Measurements from ENCODE around the gene FSTL4.

DNA sequence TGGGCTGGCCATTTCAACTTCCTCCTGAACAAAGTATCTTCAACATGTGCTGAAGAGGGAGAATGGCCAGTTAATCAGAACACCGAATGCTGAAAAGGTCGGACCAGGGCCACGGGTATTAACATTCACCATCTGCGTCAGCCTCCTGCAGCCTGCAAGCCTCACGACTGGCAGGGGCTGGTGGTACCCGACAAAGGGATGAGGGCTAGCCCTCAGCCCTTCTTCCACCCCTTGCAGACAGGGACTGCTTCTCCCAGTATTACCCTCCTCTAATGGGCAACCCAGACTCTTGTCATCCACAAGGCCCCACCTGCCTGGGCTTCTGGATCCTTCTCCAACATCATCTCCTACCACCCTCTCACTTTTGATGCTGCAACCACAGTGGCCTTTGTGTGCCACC, 246.6 kb downstream of the FSTL4 start:
- TF ChIP-seq, protein P1, sequence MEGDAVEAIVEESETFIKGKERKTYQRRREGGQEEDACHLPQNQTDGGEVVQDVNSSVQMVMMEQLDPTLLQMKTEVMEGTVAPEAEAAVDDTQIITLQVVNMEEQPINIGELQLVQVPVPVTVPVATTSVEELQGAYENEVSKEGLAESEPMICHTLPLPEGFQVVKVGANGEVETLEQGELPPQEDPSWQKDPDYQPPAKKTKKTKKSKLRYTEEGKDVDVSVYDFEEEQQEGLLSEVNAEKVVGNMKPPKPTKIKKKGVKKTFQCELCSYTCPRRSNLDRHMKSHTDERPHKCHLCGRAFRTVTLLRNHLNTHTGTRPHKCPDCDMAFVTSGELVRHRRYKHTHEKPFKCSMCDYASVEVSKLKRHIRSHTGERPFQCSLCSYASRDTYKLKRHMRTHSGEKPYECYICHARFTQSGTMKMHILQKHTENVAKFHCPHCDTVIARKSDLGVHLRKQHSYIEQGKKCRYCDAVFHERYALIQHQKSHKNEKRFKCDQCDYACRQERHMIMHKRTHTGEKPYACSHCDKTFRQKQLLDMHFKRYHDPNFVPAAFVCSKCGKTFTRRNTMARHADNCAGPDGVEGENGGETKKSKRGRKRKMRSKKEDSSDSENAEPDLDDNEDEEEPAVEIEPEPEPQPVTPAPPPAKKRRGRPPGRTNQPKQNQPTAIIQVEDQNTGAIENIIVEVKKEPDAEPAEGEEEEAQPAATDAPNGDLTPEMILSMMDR (IDR thresholded peaks at IDR 0.05) = no peak
- TF ChIP-seq POLR2A (IDR thresholded peaks at IDR 0.05) = no peak
